ENCODE results near the gene TIMM50.

The TIMM50 gene

GRCh38 chr19:39479916-39480315, 722 bp upstream of the TIMM50 start:
- TF ChIP-seq CTCF (IDR thresholded peaks at IDR 0.05; ENCODE audit: low read depth, low read length) = no peak
- H3K4me3 ChIP-seq (ENCODE audit: low read depth, low read length) = no peak overlapping the region
- in situ Hi-C loops (cut with HindIII; ENCODE audit: low sequenced_read_pairs) = no loop called here
- DNase-seq (ENCODE audit: low read depth, low spot score) = no peak

- no peak for DNase-seq (ENCODE audit: low read depth, low spot score)
- H3K4me3 ChIP-seq (ENCODE audit: low read depth, low read length) = peak overlapping the region; percentile 100
- TF ChIP-seq CTCF (IDR thresholded peaks at IDR 0.05; ENCODE audit: low read depth, low read length) = no peak
- in situ Hi-C loops (cut with HindIII; ENCODE audit: low sequenced_read_pairs) = no loop called here
These were observed 549 bp downstream of the TIMM50 start for GRCh38 chr19:39481229-39481545.

GRCh38 chr19:39481676-39482075, 1.0 kb downstream of the TIMM50 start:
- DNase-seq (ENCODE audit: low read depth, low spot score) = no peak
- in situ Hi-C loops (cut with HindIII; ENCODE audit: low sequenced_read_pairs) = no loop called here
- peak overlapping the region; percentile 100 for H3K4me3 ChIP-seq (ENCODE audit: low read depth, low read length)
- no peak for TF ChIP-seq CTCF (IDR thresholded peaks at IDR 0.05; ENCODE audit: low read depth, low read length)

GRCh38 chr19:39483141-39483540, 2.5 kb downstream of the TIMM50 start:
- no peak for DNase-seq (ENCODE audit: low read depth, low spot score)
- TF ChIP-seq CTCF (IDR thresholded peaks at IDR 0.05; ENCODE audit: low read depth, low read length) = no peak
- H3K4me3 ChIP-seq (ENCODE audit: low read depth, low read length) = no peak overlapping the region
- in situ Hi-C loops (cut with HindIII; ENCODE audit: low sequenced_read_pairs) = no loop called here

GRCh38 chr19:39489756-39490155, 9.1 kb downstream of the TIMM50 start:
- no peak for DNase-seq (ENCODE audit: low read depth, low spot score)
- no peak for TF ChIP-seq CTCF (IDR thresholded peaks at IDR 0.05; ENCODE audit: low read depth, low read length)
- in situ Hi-C loops (cut with HindIII; ENCODE audit: low sequenced_read_pairs) = no loop called here

GRCh38 chr19:39492225-39492624, 11.6 kb downstream of the TIMM50 start:
- no peak overlapping the region for H3K4me3 ChIP-seq (ENCODE audit: low read depth, low read length)
- in situ Hi-C loops (cut with HindIII; ENCODE audit: low sequenced_read_pairs) = no loop called here
- no peak for TF ChIP-seq CTCF (IDR thresholded peaks at IDR 0.05; ENCODE audit: low read depth, low read length)
- no peak for DNase-seq (ENCODE audit: low read depth, low spot score)

More at GRCh38 chr19:39489756-39490155, 9.1 kb downstream of the TIMM50 start:
- H3K4me3 ChIP-seq (ENCODE audit: low read depth, low read length) = no peak overlapping the region

GRCh38 chr19:39492788-39493187, 12.2 kb downstream of the TIMM50 start:
- no peak for TF ChIP-seq CTCF (IDR thresholded peaks at IDR 0.05; ENCODE audit: low read depth, low read length)
- H3K4me3 ChIP-seq (ENCODE audit: low read depth, low read length) = no peak overlapping the region
- in situ Hi-C loops (cut with HindIII; ENCODE audit: low sequenced_read_pairs) = no loop called here
- no peak for DNase-seq (ENCODE audit: low read depth, low spot score)

Measured in astrocyte of the spinal cord (primary cell).